Gastroesophageal sphincter (tissue), 4 donors: ENCODE data around the gene UNC93A. TPM values are rescaled to one million over a fixed set of nuclear protein-coding genes. Genes with fewer than 3 reads are reported as not detected.

Source experiments
- ATAC-seq: fragments of 150-250 bp; one replicate; pipeline ENCODE4 v1.9.1; 2016; ENCODE audit warnings: mild to moderate bottlenecking, moderate library complexity
- H3K27ac ChIP-seq, 4 donors: fragments of 200-600 bp; sonication (generic) in 3 of 4; 1 replicate in 3 of 4; 2 replicates in 1 of 4; pipeline ENCODE4 v1.5.1; 2016 to 2019
- H3K27me3 ChIP-seq: fragments of 200-600 bp; sonication (generic); one replicate; pipeline ENCODE4 v1.5.1; 2019
- H3K36me3 ChIP-seq, 2 donors: fragments of 200-600 bp; sonication (generic); one replicate each; pipeline ENCODE4 v1.5.1; 2019; ENCODE audit warnings: control low read depth in 1 of 2
- H3K4me1 ChIP-seq, 3 donors: fragments of 200-600 bp; sonication (generic); 1 replicate in 2 of 3; 2 replicates in 1 of 3; pipeline ENCODE4 v1.5.1; 2016 to 2019; ENCODE audit warnings: control low read depth in 2 of 3
- H3K4me3 ChIP-seq, 2 donors: fragments of 200-600 bp; sonication (generic); one replicate each; pipeline ENCODE4 v1.5.1; 2019; ENCODE audit warnings: mild to moderate bottlenecking in 1 of 2, moderate library complexity in 1 of 2
- H3K9me3 ChIP-seq, 3 donors: fragments of 200-600 bp; sonication (generic); one replicate each; pipeline ENCODE4 v1.5.1; 2017 to 2019; ENCODE audit warnings: control low read depth in 2 of 3
- EP300 ChIP-seq: sonication (generic); formaldehyde crosslinking; IDR thresholded peaks from one replicate; pipeline ENCODE4 v1.6.1; 2017; ENCODE audit warnings: antibody characterized with exemption, mild to moderate bottlenecking
- POLR2A ChIP-seq, 2 donors: fragments of 450-650 bp; IDR thresholded peaks; one replicate each; pipeline ENCODE4 v1.6.1; 2017; ENCODE audit warnings: antibody characterized with exemption in 2 of 2, mild to moderate bottlenecking in 2 of 2, moderate library complexity in 1 of 2
- POLR2AphosphoS5 ChIP-seq: sonication (generic); formaldehyde crosslinking; IDR thresholded peaks from one replicate; pipeline ENCODE4 v1.6.1; 2017; ENCODE audit warnings: antibody characterized with exemption
- WGBS, 2 donors: methylation state at CpG; one replicate each; pipeline ENCODE4 v1.1.5; 2018; ENCODE audit warnings: low coverage in 1 of 2; 5-methylcytosine and 5-hydroxymethylcytosine counted together
- total RNA-seq, 4 donors: library from RNA; depleted of rRNA; stranded (reverse); fragments of >200 nt; gene quantifications; one replicate each; pipeline ENCODE4 v1.1.0, GENCODE V29; 2016
- TF ChIP-seq, protein P1 (sequence below), 4 experiments: fragments of 200-600 bp in 2 of 4; fragments of 450-650 bp in 2 of 4; sonication (generic) in 1 of 4; IDR thresholded peaks; one replicate each; pipeline ENCODE4 v1.5.1; 2017 to 2019; ENCODE audit warnings: antibody characterized with exemption in 4 of 4, mild to moderate bottlenecking in 2 of 4, moderate library complexity in 2 of 4

The UNC93A gene
- total RNA-seq, 4 donors from 2014 or later = not detected

DNA sequence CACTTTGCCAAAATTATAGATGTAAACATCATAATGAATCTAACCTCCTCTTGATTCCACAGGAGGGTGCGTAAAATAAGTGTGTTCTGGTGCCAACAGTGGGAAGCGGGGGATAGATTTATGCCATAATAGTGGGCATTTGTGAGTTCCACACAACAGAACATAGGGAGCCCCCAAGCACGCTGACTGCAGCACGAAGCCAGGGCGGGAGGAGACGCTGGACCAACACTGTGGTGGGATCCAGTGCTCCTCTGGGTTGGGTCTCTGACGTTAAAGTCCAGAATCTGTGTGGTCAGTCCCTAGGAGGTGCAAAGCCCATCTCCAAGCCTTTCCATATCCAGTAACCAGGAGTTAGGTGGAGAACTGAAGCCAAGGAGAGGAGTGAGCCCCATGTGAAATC is 32.0 kb downstream of the UNC93A start:
- ATAC-seq = no peak
- no peaks in the 10 kb centered on the region for H3K4me1 ChIP-seq
- H3K36me3 ChIP-seq = no peaks in the 10 kb centered on the region
- no peak overlapping the region for H3K4me3 ChIP-seq
- TF ChIP-seq POLR2AphosphoS5 = no peak
- TF ChIP-seq POLR2A (IDR thresholded peaks at IDR 0.05) = no peak
- no peak for TF ChIP-seq EP300
- TF ChIP-seq, protein P1, sequence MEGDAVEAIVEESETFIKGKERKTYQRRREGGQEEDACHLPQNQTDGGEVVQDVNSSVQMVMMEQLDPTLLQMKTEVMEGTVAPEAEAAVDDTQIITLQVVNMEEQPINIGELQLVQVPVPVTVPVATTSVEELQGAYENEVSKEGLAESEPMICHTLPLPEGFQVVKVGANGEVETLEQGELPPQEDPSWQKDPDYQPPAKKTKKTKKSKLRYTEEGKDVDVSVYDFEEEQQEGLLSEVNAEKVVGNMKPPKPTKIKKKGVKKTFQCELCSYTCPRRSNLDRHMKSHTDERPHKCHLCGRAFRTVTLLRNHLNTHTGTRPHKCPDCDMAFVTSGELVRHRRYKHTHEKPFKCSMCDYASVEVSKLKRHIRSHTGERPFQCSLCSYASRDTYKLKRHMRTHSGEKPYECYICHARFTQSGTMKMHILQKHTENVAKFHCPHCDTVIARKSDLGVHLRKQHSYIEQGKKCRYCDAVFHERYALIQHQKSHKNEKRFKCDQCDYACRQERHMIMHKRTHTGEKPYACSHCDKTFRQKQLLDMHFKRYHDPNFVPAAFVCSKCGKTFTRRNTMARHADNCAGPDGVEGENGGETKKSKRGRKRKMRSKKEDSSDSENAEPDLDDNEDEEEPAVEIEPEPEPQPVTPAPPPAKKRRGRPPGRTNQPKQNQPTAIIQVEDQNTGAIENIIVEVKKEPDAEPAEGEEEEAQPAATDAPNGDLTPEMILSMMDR (IDR thresholded peaks at IDR 0.05) = no peak
- H3K9me3 ChIP-seq = no peaks in the 10 kb centered on the region
- WGBS, 2 donors = 92 to 100% methylated on average over 2 to 3 of the region's 7 CpGs
- no peaks in the 10 kb centered on the region for H3K27me3 ChIP-seq
- no peak overlapping the region for H3K27ac ChIP-seq

DNA sequence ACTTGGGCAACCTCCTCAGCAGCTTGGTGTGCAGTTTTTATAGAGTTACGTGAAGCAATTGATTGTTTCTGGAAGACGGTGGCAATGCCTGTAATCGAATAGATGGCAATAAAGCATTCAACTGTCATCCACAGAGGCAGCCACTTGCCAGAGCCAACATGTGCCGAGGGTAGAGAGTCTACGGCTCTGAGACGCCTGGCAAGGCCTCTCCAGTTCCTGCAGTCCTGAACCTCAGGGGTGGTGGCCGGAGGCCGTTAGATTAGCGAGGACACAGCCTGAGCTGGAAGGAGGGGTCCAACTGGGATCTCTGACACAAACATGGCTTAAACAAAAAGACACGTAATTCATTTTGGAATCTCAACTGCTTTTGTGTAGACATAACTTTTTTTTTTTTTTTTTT is 33.0 kb downstream of the UNC93A start:
- ATAC-seq = no peak
- no peaks in the 10 kb centered on the region for H3K4me1 ChIP-seq
- no peak overlapping the region for H3K27ac ChIP-seq
- no peaks in the 10 kb centered on the region for H3K9me3 ChIP-seq
- H3K4me3 ChIP-seq = no peak overlapping the region
- no peaks in the 10 kb centered on the region for H3K27me3 ChIP-seq
- 83 to 94% methylated on average over 1 to 2 of the region's 10 CpGs for WGBS, 2 donors
- TF ChIP-seq, protein P1 (IDR thresholded peaks at IDR 0.05) = no peak
- TF ChIP-seq POLR2AphosphoS5 = no peak
- no peak for TF ChIP-seq POLR2A (IDR thresholded peaks at IDR 0.05)
- TF ChIP-seq EP300 = no peak
- H3K36me3 ChIP-seq = no peaks in the 10 kb centered on the region

DNA sequence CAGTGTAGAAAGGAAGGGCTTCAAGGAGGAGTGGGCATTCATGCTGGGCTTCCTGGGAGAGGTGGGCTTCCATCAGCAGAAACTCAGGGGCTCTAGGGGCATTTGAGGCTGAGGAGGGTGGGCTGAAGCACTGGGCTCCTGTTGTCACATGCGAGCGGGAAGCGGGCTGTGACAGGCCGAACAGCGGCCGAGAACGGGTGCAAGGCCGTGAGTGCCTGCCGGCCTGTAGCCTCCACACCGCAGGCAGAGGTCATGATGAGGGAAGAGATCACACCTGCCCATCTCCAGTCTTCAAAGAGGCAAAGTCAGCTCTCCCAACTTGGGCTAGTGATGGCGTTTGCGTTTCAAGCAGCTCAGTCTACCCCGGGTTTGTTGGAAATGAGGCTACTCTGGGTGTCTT is 34.7 kb downstream of the UNC93A start:
- no peaks in the 10 kb centered on the region for H3K9me3 ChIP-seq
- 80 to 96% methylated on average over 3 to 13 of the region's 13 CpGs for WGBS, 2 donors
- no peaks in the 10 kb centered on the region for H3K4me1 ChIP-seq
- TF ChIP-seq EP300 = no peak
- TF ChIP-seq, protein P1 (IDR thresholded peaks at IDR 0.05) = no peak
- no peak for TF ChIP-seq POLR2A (IDR thresholded peaks at IDR 0.05)
- TF ChIP-seq POLR2AphosphoS5 = no peak
- no peak overlapping the region for H3K4me3 ChIP-seq
- no peak overlapping the region for H3K27ac ChIP-seq
- no peaks in the 10 kb centered on the region for H3K36me3 ChIP-seq
- ATAC-seq = no peak
- peaks cover 3% of the 10 kb centered on the region for H3K27me3 ChIP-seq

DNA sequence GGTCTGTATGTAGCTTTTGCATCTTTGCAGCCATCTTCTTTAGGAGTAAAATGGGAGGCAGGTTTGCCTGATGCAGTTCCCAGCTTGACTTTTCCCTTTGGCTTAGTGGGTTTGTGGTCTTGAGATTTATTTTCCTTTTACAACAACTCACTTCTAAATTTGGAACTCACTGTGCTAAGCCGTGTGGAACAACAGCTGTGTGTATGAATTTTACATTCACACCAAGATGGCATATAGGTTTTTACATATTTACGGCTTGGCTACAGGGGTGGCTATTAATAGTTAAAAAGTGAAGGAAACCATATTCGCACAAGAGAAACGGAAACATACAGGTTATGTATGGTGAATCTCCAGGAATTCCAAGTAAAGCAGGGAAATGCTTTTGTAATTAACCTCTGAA is 36.3 kb downstream of the UNC93A start:
- H3K36me3 ChIP-seq = no peaks in the 10 kb centered on the region
- H3K4me3 ChIP-seq = no peak overlapping the region
- peaks cover 5% of the 10 kb centered on the region for H3K27me3 ChIP-seq
- no peak for ATAC-seq
- TF ChIP-seq, protein P1 (IDR thresholded peaks at IDR 0.05) = no peak
- TF ChIP-seq POLR2AphosphoS5 (no peak), POLR2A (IDR thresholded peaks at IDR 0.05) (no peak), EP300 (no peak)
- H3K4me1 ChIP-seq = no peaks in the 10 kb centered on the region
- no peak overlapping the region for H3K27ac ChIP-seq
- WGBS, 2 donors = 57 to 84% methylated on average over 3 to 4 of the region's 4 CpGs
- no peaks in the 10 kb centered on the region for H3K9me3 ChIP-seq

DNA sequence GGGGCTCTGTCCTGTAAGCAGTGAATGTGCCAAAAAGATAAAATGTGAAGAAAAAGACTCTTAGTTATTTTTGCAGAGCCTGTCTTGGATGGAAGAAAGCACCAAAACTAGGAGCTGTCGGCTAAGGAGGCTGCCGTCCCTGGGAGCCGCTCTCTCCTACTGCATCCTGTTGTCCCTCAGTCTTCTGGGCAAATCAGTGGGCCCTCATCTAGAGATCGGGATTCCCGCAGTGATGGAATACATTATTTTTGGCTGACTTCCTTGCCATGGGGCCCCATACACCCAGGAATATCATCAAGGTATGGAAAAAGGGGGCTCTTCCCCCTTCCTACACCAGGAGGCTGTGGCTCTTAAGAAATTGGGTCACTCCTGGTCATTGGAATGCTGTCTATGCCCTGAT is 37.0 kb downstream of the UNC93A start:
- no peak for TF ChIP-seq POLR2AphosphoS5
- TF ChIP-seq, protein P1 (IDR thresholded peaks at IDR 0.05) = no peak
- no peak for TF ChIP-seq POLR2A (IDR thresholded peaks at IDR 0.05)
- TF ChIP-seq EP300 = no peak
- H3K4me3 ChIP-seq = no peak overlapping the region
- WGBS, 2 donors = 94% methylated on average over 3 of the region's 5 CpGs; no CpG with 5 or more reads in 1 of the 2 donors
- H3K27me3 ChIP-seq = peaks cover 5% of the 10 kb centered on the region
- H3K36me3 ChIP-seq = no peaks in the 10 kb centered on the region
- no peak for ATAC-seq
- H3K27ac ChIP-seq = no peak overlapping the region
- H3K9me3 ChIP-seq = no peaks in the 10 kb centered on the region
- H3K4me1 ChIP-seq = no peaks in the 10 kb centered on the region
